Muscle of leg (tissue), 11 donors: ENCODE data around the gene LDLRAP1. TPM values are rescaled to one million over a fixed set of nuclear protein-coding genes. Genes with fewer than 3 reads are reported as not detected.

Experiments
- DNase-seq: peaks from one replicate; pipeline ENCODE4 v3.0.0; 2013
- H3K27ac ChIP-seq: one replicate; pipeline ENCODE4 v1.5.1; 2013; ENCODE audit warnings: mild to moderate bottlenecking, low read length, control low read depth
- H3K27me3 ChIP-seq: one replicate; pipeline ENCODE4 v1.6.1; 2013; ENCODE audit warnings: low read length; ENCODE audit not compliant: control insufficient read depth, insufficient read depth
- H3K36me3 ChIP-seq: one replicate; pipeline ENCODE4 v1.6.1; 2013; ENCODE audit warnings: low read length; ENCODE audit not compliant: control insufficient read depth, insufficient read depth
- H3K4me1 ChIP-seq: one replicate; pipeline ENCODE4 v1.6.1; 2013; ENCODE audit warnings: low read length; ENCODE audit not compliant: control insufficient read depth, insufficient read depth
- H3K4me3 ChIP-seq: one replicate; pipeline ENCODE4 v1.5.1; 2013; ENCODE audit warnings: low read length, control low read depth
- H3K9me3 ChIP-seq: replicated peaks from 2 replicates; pipeline ENCODE4 v1.6.1; 2013; ENCODE audit warnings: low read depth, low read length; ENCODE audit not compliant: control insufficient read depth
- WGBS: methylation state at CpG from one replicate; pipeline ENCODE4 v1.1.5; 2013; ENCODE audit warnings: missing lambda C conversion rate; ENCODE audit not compliant: insufficient coverage; 5-methylcytosine and 5-hydroxymethylcytosine counted together
- polyA plus RNA-seq, 8 donors: library from polyadenylated mRNA; unstranded; fragments of 120-200 nt; gene quantifications; one replicate each; pipeline versions ENCODE4 v1.2.1 to v1.2.3, GENCODE V29; 2013; ENCODE audit warnings: inconsistent platforms in 1 of 8, low replicate concordance in 1 of 8; ENCODE audit not compliant: insufficient read length in 8 of 8, insufficient read depth in 1 of 8
- total RNA-seq: library from RNA; stranded (reverse); fragments of 120-200 nt; gene quantifications from one replicate; pipeline ENCODE4 v1.2.4, GENCODE V29; 2013

LDLRAP1 gene
- total and polyA plus RNA-seq, 9 donors = 7.0 to 17.3 (median 13.9) TPM

GRCh38 chr1:25608488-25609178 is 65.2 kb downstream of the LDLRAP1 start:
- H3K36me3 ChIP-seq = no peaks in the 10 kb centered on the region
- no peak overlapping the region for H3K27ac ChIP-seq
- H3K27me3 ChIP-seq = peaks cover 5% of the 10 kb centered on the region
- H3K9me3 ChIP-seq = no peaks in the 10 kb centered on the region
- DNase-seq = peak; percentile 90
- 24% methylated on average over 7 of the region's 15 CpGs for WGBS
- H3K4me1 ChIP-seq = peaks cover 2% of the 10 kb centered on the region
- no peak overlapping the region for H3K4me3 ChIP-seq

- DNase-seq = peak; percentile 40
- Histone ChIP-seq H3K36me3 (no peaks in the 10 kb centered on the region), H3K27me3 (peaks cover 5% of the 10 kb centered on the region), H3K4me1 (peaks cover 2% of the 10 kb centered on the region), H3K4me3 (no peak overlapping the region), H3K27ac (no peak overlapping the region), H3K9me3 (no peaks in the 10 kb centered on the region)
- 16% methylated on average over 5 of the region's 6 CpGs for WGBS
Measured at GRCh38 chr1:25609921-25610320, 66.5 kb downstream of the LDLRAP1 start.

DNA sequence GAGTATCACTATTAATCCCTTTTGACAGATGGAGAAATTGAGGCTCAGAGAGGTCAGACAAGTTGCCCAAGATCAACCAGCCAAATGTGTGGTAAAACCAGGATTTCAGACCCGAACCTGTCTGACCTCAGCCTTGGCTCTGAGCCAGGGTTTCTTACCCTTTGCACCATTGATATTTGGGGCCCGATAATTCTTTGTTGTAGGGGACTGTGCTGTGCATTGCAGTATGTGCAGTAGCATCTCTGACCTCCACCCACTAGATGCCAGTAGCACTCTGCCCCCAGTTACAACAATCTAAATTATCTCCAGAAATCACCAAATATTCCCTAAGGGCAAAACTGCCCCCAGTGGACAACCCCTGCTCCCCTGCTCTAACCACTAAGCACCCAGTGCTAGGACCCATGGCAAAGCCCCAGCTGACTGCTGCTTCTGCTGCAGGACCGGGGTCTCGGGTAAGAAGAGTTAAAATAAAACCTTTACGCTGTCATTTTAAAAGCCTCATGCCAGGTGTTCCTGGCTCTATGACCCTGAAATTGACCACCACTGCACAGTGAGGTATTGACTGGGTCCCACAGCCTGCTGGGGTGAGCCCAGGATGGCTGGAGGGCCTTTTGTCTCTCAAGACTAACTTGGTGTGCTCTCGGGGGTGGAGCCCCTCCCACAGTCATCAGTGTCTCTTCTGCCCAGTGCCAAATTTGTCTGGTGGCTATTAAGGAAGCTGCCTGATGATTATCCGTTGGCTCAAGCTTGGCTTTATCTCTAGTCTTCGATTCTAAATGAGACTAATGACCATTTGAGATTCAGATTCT is 67.6 kb downstream of the LDLRAP1 start:
- WGBS = 54% methylated on average over 5 of the region's 8 CpGs
- Histone ChIP-seq H3K4me3 (no peak overlapping the region), H3K36me3 (no peaks in the 10 kb centered on the region), H3K27ac (no peak overlapping the region), H3K27me3 (peaks cover 5% of the 10 kb centered on the region), H3K4me1 (peaks cover 6% of the 10 kb centered on the region), H3K9me3 (no peaks in the 10 kb centered on the region)
- DNase-seq = no peak

GRCh38 chr1:25611843-25612242 is 68.4 kb downstream of the LDLRAP1 start:
- H3K9me3 ChIP-seq = no peaks in the 10 kb centered on the region
- WGBS = 69% methylated on average over 1 of the region's 1 CpG
- H3K4me1 ChIP-seq = peaks cover 8% of the 10 kb centered on the region
- H3K36me3 ChIP-seq = no peaks in the 10 kb centered on the region
- no peak overlapping the region for H3K4me3 ChIP-seq
- peaks cover 5% of the 10 kb centered on the region for H3K27me3 ChIP-seq
- no peak overlapping the region for H3K27ac ChIP-seq
- no peak for DNase-seq

GRCh38 chr1:25612421-25612820 is 69.0 kb downstream of the LDLRAP1 start:
- Histone ChIP-seq H3K27ac (no peak overlapping the region), H3K27me3 (peaks cover 5% of the 10 kb centered on the region), H3K4me3 (no peak overlapping the region), H3K9me3 (no peaks in the 10 kb centered on the region), H3K4me1 (peaks cover 8% of the 10 kb centered on the region), H3K36me3 (no peaks in the 10 kb centered on the region)
- no CpG with 5 or more reads among the region's 3 CpGs for WGBS
- no peak for DNase-seq

DNA sequence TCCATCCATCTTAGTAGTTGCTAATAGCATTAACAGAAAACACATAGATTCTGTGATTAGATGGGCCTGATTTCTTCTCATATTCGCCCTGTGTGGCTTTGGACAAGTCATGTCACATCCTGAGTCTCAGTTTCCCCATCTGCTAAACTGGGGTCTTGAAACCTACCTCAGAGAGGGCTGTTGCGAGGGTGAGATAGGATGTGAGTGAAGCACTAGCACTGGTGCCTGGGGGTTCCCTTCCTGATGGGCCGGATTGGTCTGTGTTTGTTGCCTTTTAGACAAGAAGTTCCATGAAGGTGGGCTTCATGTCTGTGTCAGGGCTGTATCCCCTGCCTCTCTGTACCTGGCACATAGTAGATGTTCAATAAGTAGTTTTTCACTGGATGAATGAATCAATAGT is 69.7 kb downstream of the LDLRAP1 start:
- Histone ChIP-seq H3K27me3 (peaks cover 5% of the 10 kb centered on the region), H3K36me3 (no peaks in the 10 kb centered on the region), H3K9me3 (no peaks in the 10 kb centered on the region), H3K27ac (no peak overlapping the region), H3K4me3 (no peak overlapping the region), H3K4me1 (peaks cover 13% of the 10 kb centered on the region)
- no peak for DNase-seq
- 100% methylated on average over 1 of the region's 3 CpGs for WGBS

- Histone ChIP-seq H3K9me3 (no peaks in the 10 kb centered on the region), H3K4me1 (peaks cover 24% of the 10 kb centered on the region), H3K4me3 (no peak overlapping the region), H3K27ac (no peak overlapping the region), H3K27me3 (peaks cover 9% of the 10 kb centered on the region), H3K36me3 (no peaks in the 10 kb centered on the region)
- no peak for DNase-seq
- WGBS = 63% methylated on average over 2 of the region's 4 CpGs
Measured at GRCh38 chr1:25614501-25615171, 71.2 kb downstream of the LDLRAP1 start.

DNA sequence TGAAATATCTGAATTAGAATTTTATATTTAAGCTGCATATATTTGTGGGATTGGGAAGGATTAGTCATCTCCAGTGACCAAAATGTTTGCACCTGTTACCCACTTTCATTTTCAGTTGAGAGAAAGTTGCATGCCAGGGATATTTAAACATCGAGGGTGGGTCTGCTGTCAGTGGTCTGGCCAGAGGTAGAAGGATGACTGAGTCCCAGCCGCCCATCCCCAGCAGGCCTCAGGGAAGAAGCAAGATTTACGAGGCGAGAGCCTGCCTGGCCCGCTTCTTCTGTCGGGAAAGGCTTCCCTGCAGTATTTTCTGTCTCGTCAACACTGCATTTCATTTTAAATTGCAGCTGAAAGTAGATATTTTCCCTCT is 71.8 kb downstream of the LDLRAP1 start:
- 50% methylated on average over 6 of the region's 7 CpGs for WGBS
- Histone ChIP-seq H3K36me3 (no peaks in the 10 kb centered on the region), H3K4me3 (no peak overlapping the region), H3K9me3 (no peaks in the 10 kb centered on the region), H3K4me1 (peaks cover 29% of the 10 kb centered on the region), H3K27me3 (peaks cover 9% of the 10 kb centered on the region), H3K27ac (no peak overlapping the region)
- DNase-seq = no peak

GRCh38 chr1:25615563-25616094 is 72.2 kb downstream of the LDLRAP1 start:
- H3K4me1 ChIP-seq = peaks cover 31% of the 10 kb centered on the region
- H3K27ac ChIP-seq = peak overlapping the region; percentile 53
- H3K36me3 ChIP-seq = no peaks in the 10 kb centered on the region
- H3K4me3 ChIP-seq = peak overlapping the region; percentile 63
- peak; percentile 15 for DNase-seq
- H3K27me3 ChIP-seq = peaks cover 9% of the 10 kb centered on the region
- WGBS = no CpG with 5 or more reads among the region's 12 CpGs
- H3K9me3 ChIP-seq = no peaks in the 10 kb centered on the region
